Measurements from ENCODE around the gene NFYB.

DNA sequence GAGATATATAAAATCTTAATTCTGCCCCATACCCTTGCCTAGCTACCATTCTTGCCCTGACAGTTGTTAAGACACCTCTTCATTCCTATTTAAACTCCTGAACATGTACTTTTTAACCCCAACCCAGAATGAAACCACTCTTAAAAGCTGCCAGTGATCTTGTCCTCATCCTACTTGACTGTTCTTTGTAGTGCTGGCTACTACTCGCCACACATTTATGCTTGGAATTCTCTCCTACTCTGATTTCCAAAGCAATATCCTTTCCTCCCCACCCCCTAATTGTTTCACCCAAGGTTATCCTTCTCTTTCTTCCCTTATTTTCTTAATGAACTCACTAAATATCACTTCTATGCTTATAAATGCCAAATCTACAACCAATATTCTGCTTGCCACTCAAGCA lies 4.1 kb downstream of the NFYB start:
- TF ChIP-seq, protein P1, sequence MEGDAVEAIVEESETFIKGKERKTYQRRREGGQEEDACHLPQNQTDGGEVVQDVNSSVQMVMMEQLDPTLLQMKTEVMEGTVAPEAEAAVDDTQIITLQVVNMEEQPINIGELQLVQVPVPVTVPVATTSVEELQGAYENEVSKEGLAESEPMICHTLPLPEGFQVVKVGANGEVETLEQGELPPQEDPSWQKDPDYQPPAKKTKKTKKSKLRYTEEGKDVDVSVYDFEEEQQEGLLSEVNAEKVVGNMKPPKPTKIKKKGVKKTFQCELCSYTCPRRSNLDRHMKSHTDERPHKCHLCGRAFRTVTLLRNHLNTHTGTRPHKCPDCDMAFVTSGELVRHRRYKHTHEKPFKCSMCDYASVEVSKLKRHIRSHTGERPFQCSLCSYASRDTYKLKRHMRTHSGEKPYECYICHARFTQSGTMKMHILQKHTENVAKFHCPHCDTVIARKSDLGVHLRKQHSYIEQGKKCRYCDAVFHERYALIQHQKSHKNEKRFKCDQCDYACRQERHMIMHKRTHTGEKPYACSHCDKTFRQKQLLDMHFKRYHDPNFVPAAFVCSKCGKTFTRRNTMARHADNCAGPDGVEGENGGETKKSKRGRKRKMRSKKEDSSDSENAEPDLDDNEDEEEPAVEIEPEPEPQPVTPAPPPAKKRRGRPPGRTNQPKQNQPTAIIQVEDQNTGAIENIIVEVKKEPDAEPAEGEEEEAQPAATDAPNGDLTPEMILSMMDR (IDR thresholded peaks at IDR 0.05 in 2 of 3, conservative IDR thresholded peaks at IDR 0.05 in 1 of 3; ENCODE audit: borderline replicate concordance in 1 of 3, insufficient read depth in 1 of 3, low read depth in 2 of 3, low read length in 2 of 3), result no peak
- TF ChIP-seq, protein P2, sequence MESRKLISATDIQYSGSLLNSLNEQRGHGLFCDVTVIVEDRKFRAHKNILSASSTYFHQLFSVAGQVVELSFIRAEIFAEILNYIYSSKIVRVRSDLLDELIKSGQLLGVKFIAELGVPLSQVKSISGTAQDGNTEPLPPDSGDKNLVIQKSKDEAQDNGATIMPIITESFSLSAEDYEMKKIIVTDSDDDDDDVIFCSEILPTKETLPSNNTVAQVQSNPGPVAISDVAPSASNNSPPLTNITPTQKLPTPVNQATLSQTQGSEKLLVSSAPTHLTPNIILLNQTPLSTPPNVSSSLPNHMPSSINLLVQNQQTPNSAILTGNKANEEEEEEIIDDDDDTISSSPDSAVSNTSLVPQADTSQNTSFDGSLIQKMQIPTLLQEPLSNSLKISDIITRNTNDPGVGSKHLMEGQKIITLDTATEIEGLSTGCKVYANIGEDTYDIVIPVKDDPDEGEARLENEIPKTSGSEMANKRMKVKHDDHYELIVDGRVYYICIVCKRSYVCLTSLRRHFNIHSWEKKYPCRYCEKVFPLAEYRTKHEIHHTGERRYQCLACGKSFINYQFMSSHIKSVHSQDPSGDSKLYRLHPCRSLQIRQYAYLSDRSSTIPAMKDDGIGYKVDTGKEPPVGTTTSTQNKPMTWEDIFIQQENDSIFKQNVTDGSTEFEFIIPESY (IDR thresholded peaks at IDR 0.05; ENCODE audit: extremely low read depth, insufficient replicate concordance, low read length), result no peak
- TF ChIP-seq EZH2 (IDR thresholded peaks at IDR 0.05), result no peak
- TF ChIP-seq JUND (IDR thresholded peaks at IDR 0.05), result no peak
- no peak for TF ChIP-seq SP1 (IDR thresholded peaks at IDR 0.05; ENCODE audit: low read depth)
- TF ChIP-seq EZH2phosphoT487 (IDR thresholded peaks at IDR 0.05; ENCODE audit: borderline replicate concordance), result no peak
- TF ChIP-seq CEBPB (IDR thresholded peaks at IDR 0.05; ENCODE audit: low read depth), result no peak
- TF ChIP-seq ELF1 (IDR thresholded peaks at IDR 0.05; ENCODE audit: borderline replicate concordance, low read depth), result no peak
- TF ChIP-seq, protein P3, sequence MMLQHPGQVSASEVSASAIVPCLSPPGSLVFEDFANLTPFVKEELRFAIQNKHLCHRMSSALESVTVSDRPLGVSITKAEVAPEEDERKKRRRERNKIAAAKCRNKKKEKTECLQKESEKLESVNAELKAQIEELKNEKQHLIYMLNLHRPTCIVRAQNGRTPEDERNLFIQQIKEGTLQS (IDR thresholded peaks at IDR 0.05), result no peak
- TF ChIP-seq POLR2A (IDR thresholded peaks at IDR 0.05; ENCODE audit: borderline replicate concordance, extremely low read depth, insufficient read depth, insufficient read length), result no peak
- TF ChIP-seq ZNF274 (IDR thresholded peaks at IDR 0.05; ENCODE audit: low read depth, low read length), result no peak
